Spleen (tissue), 7 donors: ENCODE data around the gene TRAF5.

Experiments used
- CTCF ChIP-seq, 11 experiments: fragments of 200-600 bp in 7 of 11; fragments of 450-650 bp in 4 of 11; sonication (generic) in 4 of 11; IDR thresholded peaks in 8 of 11; conservative IDR thresholded peaks in 3 of 11; 1 replicate in 7 of 11; 2 replicates in 4 of 11; pipeline versions ENCODE4 v1.4.0 to v1.8.0; 2016 to 2021; ENCODE audit warnings: antibody characterized with exemption in 11 of 11, inconsistent platforms in 4 of 11, mild to moderate bottlenecking in 1 of 11
- POLR2AphosphoS5 ChIP-seq, 3 donors: sonication (generic); formaldehyde crosslinking; IDR thresholded peaks; one replicate each; pipeline ENCODE4 v1.5.1; 2017; ENCODE audit warnings: antibody characterized with exemption in 3 of 3
- donor health status: DM: no; HTN: no; CAD: no; lungs with moderate emphysema.
- donor health status: DM: no; HTN: no; CAD: no.
- donor health status: DM: no; HTN: no; CAD: no.

- TF ChIP-seq CTCF (IDR thresholded peaks at IDR 0.05 in 8 of 11, conservative IDR thresholded peaks at IDR 0.05 in 3 of 11) (no peak), POLR2AphosphoS5 (IDR thresholded peaks at IDR 0.05) (no peak)
Measured at GRCh38 chr1:211355873-211356272, 29.2 kb downstream of the TRAF5 start.
